ENCODE results near the gene DICER1.
"Not testable (repeated sequence)": the region's sequence is repeated elsewhere in the genome, so short reads cannot be mapped to it uniquely, and the experiment has no call there.

The DICER1 gene, protein sequence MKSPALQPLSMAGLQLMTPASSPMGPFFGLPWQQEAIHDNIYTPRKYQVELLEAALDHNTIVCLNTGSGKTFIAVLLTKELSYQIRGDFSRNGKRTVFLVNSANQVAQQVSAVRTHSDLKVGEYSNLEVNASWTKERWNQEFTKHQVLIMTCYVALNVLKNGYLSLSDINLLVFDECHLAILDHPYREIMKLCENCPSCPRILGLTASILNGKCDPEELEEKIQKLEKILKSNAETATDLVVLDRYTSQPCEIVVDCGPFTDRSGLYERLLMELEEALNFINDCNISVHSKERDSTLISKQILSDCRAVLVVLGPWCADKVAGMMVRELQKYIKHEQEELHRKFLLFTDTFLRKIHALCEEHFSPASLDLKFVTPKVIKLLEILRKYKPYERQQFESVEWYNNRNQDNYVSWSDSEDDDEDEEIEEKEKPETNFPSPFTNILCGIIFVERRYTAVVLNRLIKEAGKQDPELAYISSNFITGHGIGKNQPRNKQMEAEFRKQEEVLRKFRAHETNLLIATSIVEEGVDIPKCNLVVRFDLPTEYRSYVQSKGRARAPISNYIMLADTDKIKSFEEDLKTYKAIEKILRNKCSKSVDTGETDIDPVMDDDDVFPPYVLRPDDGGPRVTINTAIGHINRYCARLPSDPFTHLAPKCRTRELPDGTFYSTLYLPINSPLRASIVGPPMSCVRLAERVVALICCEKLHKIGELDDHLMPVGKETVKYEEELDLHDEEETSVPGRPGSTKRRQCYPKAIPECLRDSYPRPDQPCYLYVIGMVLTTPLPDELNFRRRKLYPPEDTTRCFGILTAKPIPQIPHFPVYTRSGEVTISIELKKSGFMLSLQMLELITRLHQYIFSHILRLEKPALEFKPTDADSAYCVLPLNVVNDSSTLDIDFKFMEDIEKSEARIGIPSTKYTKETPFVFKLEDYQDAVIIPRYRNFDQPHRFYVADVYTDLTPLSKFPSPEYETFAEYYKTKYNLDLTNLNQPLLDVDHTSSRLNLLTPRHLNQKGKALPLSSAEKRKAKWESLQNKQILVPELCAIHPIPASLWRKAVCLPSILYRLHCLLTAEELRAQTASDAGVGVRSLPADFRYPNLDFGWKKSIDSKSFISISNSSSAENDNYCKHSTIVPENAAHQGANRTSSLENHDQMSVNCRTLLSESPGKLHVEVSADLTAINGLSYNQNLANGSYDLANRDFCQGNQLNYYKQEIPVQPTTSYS (N-terminal part only)

DNA sequence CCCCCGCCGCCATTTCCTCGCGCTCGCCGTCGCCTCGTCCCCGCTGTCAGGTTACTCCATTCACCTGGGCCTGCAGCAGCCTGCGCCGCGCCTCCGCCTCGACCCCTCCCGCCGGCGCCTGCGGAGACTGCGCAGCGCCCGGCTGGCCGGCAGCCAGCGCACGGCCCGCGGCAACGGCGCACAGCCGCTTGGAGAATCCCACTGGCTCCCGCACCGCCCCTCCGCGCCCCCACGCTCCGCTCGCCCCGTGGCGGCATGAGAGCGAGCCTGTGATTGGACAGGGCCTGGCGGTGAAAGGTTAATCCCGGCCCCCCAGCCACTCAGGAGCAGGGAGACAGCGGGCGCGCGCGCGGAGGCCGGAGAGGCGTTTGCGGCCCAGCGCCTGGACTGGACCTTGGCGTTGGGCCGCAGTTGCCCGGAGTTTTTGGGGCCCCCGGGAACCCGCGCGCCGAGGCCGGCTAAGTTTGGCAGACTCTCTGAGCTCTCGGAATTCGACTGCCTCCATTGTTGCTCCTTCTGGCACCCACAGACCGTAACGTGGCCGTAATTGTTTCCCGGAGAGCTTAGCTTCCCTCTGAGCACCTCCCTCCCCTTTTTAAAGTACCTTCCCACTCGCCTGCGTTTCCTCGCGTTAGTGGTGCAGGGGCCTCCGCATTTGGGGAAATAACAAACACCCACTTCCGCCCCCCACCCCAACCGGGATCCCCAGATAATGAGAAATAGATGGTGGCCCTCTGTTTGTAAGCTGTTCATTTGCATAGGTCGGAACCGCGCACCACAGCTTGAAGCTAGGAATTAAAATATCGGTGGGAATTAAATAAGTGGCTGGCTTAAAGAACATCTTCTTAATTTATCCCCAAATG lies at the start of gene DICER1:
TSS of gene DICER1 (minus strand) at position 203 of the 863 bp plus-strand sequence. CDS start 24,071 bp downstream, outside the sequence.
- H3K27ac ChIP-seq: peak within 1 kb of the TSS; percentile 94
- TF ChIP-seq, protein P1, sequence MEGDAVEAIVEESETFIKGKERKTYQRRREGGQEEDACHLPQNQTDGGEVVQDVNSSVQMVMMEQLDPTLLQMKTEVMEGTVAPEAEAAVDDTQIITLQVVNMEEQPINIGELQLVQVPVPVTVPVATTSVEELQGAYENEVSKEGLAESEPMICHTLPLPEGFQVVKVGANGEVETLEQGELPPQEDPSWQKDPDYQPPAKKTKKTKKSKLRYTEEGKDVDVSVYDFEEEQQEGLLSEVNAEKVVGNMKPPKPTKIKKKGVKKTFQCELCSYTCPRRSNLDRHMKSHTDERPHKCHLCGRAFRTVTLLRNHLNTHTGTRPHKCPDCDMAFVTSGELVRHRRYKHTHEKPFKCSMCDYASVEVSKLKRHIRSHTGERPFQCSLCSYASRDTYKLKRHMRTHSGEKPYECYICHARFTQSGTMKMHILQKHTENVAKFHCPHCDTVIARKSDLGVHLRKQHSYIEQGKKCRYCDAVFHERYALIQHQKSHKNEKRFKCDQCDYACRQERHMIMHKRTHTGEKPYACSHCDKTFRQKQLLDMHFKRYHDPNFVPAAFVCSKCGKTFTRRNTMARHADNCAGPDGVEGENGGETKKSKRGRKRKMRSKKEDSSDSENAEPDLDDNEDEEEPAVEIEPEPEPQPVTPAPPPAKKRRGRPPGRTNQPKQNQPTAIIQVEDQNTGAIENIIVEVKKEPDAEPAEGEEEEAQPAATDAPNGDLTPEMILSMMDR (IDR thresholded peaks at IDR 0.05): no peak
- TF ChIP-seq ZFX (IDR thresholded peaks at IDR 0.05; ENCODE audit: borderline replicate concordance): no peak

DNA sequence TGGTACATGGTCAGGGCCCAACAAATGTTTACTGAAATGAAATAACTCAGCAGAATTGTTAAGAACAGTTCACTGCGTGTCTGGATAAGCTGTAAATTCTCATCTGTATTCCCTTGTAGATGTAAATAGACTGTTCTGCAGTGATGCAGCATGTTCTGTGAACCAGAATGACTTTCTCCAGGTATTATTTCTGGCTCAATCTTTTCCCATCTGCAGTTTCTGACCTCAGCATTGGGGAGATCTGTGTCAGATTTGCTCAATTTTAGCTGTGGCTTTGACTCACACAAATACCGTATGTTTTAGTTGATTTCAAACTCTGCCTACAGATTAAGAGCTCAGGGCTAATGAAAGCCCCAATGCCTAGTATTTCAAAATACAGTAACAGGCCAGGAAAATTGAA lies 49.2 kb upstream of the DICER1 start:
- no peak for TF ChIP-seq ZFX (IDR thresholded peaks at IDR 0.05; ENCODE audit: borderline replicate concordance)
- TF ChIP-seq, protein P1 (IDR thresholded peaks at IDR 0.05): no peak
- no peak overlapping the region for H3K27ac ChIP-seq

DNA sequence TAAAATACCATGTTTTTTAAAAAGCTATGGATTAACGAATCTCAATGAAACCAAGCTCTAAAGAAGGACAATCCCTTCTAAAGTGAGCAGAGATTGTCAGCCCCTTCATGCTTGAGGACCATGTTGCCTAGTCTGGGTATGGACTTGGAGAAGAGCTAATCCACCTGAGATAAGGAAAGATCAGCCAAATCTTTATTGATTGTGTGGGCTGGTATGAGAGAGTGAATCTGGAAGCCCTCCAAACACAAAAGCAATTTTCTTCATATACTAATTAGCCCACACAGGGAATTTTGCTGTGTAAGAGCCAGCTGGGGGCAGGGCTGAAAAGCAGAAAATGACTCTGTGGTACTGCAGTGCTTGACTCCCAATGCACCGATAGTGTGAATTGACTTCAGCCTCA lies 47.4 kb upstream of the DICER1 start:
- no peak overlapping the region for H3K27ac ChIP-seq
- TF ChIP-seq, protein P1 (IDR thresholded peaks at IDR 0.05): no peak
- no peak for TF ChIP-seq ZFX (IDR thresholded peaks at IDR 0.05; ENCODE audit: borderline replicate concordance)

DNA sequence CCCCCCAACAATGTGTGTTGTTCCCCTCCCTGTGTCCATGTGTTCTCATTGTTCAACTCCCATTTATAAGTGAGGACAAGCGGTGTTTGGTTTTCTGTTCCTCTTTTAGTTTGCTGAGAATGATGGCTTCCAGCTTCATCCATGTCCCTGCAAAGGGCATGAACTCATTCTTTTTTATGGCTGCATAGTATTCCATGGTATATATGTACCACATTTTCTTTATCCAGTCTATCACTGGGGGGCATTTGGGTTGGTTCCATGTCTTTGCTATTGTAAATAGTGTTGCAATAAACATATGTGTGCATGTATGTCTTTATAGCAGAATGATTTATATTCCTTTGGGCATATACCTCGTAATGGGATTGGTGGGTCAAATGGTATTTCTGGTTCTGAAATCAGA lies 44.4 kb upstream of the DICER1 start:
- not testable (repeated sequence) for H3K27ac ChIP-seq

DNA sequence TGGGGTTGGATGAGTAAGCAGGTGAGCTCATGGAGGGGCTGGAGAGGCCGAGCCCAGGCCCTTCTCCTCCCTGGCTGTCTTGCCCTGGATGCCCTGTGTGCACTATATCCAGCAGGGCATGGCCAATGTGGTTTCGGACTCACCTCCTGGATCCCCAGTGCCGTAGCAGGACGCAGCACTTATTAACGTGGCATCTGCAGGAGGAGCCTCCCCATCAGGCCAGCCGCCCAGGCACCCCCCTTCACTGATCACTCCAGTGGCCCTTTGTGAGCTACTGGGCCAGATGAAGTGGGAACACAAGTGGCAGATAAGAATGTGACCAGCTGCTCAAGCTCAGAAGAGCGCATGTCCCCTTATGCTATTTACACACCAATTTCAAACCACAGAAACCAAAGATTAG lies 43.1 kb upstream of the DICER1 start:
- TF ChIP-seq, protein P1 (IDR thresholded peaks at IDR 0.05): no peak
- TF ChIP-seq ZFX (IDR thresholded peaks at IDR 0.05; ENCODE audit: borderline replicate concordance): no peak
- H3K27ac ChIP-seq: no peak overlapping the region

DNA sequence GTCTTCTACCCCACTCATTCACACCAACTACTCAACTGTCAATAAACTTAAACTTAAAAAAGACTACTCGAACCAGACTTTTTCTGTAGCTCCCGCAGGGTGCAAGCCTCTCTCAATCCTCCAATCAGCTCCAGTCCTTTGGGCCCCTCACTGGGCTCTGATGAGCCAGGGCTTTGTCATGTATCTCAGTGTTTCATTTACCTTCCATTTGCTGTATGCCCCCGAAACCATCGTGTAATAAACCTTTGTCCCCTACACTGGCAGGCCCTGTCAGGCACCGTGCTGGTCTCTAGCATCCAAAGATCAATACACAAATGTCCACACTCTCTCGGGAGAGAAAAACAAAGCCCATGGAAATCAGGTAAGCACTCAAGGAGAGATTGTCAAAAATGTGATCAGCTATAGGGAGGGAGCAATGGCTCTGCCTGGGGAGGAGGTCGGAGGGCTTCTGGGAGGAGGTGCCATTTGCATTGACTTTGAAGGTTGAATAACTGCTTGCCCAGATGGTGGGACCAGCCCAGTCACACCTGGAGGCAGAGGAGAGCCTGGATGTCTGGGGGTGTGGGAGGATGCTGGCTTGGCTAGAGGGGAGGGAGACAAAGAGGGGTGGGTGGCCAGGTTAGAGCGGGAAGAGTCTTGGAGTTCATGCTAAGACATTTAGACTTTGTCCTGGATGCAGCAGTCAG lies 42.1 kb upstream of the DICER1 start:
- TF ChIP-seq ZFX (IDR thresholded peaks at IDR 0.05; ENCODE audit: borderline replicate concordance): no peak
- TF ChIP-seq, protein P1 (IDR thresholded peaks at IDR 0.05): no peak
- H3K27ac ChIP-seq: no peak overlapping the region
